Inflammatory macrophage (primary cell): ENCODE data around the gene RASA2.
"Not testable (repeated sequence)": the region's sequence is repeated elsewhere in the genome, so short reads cannot be mapped to it uniquely, and the experiment has no call there.

Source experiments
- DNase-seq, 2 donors: peaks; one replicate each; pipeline ENCODE4 v3.0.0-alpha.2; 2020 to 2022

RASA2 gene

GRCh38 chr3:141594357-141594756 lies 107.5 kb downstream of the RASA2 start:
- no peak for DNase-seq

GRCh38 chr3:141597931-141598330 lies 111.1 kb downstream of the RASA2 start:
- DNase-seq: no peak

DNA sequence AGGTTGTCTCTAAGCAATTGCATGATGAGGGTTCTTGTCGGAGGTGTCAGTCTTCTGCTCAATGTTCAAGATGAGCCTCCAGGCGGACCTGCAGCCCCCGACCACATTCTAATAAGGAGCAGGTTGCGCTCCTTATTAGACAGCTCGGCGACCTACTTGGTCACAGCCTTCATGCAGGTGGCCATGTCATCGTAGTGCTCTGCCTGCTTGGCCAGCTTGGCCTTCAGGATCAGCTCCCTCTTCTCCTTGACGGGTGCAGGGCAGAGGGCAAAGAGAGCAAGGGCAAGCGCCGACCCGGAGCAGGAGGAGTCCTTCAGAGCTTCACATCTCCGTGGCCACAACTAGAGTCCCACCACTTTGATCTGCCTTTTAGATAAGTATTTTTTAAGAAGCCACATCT lies 113.5 kb downstream of the RASA2 start:
- no peak for DNase-seq

- no peak for DNase-seq
Measured at GRCh38 chr3:141602706-141603105, 115.9 kb downstream of the RASA2 start.

DNA sequence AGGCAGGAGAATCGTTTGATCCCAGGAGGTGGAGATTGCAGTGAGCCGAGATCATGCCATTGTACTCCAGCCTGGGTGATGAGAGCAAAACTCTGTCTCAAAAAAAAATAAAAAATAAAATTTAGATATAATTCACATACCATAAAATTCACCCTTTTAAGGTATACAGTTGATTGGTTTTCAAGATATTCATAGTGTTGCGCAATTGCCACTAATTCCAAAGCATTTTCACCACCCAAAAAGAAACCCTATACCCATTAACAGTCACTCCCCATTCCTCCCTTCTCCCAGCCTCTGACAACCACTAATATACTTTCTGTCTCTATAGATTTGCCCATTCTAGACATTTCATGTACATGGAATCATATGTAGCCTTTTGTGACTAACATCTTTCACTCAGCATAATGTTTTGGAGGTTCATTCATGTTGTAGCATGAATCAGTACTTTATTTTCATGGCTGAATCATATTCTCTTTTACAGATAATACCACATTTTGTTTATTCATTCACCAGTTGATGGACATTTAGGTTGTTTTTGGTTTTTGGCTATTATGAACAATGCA lies 116.7 kb downstream of the RASA2 start:
- DNase-seq: no peak

GRCh38 chr3:141605883-141606282 lies 119.1 kb downstream of the RASA2 start:
- DNase-seq: no peak

DNA sequence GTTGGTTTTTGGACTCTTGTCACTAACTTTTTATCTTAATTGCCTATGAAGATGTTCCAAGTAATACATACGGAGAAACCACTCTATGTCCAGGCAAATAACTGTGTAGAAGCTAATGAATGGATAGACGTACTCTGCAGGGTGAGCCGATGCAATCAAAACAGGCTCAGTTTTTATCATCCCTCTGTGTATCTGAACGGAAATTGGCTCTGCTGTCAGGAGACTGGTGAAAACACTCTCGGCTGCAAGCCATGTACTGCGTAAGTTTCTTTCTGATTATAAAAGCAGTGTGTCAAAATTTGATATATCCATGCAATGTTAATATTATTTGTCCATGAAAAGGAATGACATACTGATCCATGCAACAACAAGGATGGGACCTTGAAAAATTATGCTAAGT lies 121.6 kb downstream of the RASA2 start:
- DNase-seq: no peak

DNA sequence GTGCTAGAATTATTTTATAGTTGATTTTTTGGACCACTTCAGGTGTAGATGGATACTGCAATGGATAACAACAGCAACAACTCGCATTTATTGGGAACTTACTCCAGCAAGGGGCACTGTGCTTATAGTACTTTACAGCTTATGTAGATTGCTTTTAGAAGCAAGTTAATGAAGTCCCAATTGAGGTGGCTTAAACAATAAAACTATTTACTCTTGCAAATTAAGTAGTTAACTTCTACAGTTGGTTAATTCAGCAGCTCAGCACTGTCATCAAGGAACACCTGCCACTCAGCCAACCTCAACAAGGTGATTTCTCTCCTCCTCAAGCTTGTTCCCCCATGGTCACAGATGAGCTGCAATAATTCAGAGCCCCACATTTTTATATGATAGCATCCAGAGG lies 124.1 kb downstream of the RASA2 start:
- DNase-seq: no peak

DNA sequence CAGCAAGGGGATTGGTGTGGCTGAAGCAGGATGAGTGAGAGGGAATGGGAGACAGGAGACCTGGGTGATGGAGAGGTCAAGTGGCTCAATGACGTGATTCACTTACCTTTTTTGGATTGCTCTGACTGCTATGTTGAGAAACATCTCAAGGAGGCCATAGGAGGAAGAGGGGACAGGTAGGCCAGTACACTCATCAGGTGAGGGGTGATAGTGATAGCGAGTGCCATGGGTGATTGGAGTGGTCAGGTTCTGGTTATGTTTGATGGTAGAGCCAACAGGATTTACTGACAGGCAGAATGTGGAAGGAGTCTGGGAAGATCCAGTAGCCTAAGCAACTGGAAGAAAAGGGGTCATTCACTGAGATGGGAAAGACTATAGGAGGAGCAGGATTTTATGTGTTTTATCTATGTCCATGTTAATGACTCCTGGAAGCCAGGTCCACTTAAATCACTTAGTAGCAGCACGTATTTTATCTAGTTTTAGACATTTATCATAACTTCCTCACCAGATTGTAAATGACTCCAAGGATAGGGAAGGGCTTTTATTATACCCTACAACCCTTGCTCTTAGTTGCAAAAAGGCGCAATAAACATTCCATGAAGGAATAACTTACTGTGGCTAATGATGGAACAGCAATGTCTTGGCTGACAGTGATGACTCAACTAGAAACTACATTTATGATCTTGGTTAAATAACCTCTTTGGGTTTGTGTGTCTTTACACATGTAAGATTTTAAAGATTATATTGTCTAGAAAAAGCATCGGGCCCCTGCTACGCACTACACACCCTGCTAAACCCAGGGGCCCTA lies 131.5 kb downstream of the RASA2 start:
- no peak for DNase-seq

DNA sequence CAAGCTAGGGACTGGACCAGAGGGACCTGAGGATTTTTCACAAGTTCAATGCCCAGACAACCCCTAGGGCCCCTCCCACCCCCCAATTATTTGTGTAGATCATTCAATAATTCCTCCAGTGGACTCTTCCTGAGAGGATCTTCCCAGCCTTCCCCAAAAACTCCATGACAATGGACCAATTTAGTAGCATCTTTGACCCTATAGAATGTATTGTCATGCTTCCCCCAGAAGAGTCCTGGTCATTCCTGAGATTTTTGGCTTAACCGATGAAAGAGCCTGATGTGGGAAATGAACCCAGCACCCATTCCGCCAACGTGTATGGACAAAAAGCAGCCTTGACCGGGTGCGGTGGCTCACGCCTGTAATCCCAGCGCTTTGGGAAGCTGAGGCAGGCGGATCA lies 132.1 kb downstream of the RASA2 start:
- DNase-seq: no peak

- DNase-seq: no peak
Measured at GRCh38 chr3:141619450-141619849, 132.6 kb downstream of the RASA2 start.

GRCh38 chr3:141623691-141624090 lies 136.9 kb downstream of the RASA2 start:
- no peak for DNase-seq

DNA sequence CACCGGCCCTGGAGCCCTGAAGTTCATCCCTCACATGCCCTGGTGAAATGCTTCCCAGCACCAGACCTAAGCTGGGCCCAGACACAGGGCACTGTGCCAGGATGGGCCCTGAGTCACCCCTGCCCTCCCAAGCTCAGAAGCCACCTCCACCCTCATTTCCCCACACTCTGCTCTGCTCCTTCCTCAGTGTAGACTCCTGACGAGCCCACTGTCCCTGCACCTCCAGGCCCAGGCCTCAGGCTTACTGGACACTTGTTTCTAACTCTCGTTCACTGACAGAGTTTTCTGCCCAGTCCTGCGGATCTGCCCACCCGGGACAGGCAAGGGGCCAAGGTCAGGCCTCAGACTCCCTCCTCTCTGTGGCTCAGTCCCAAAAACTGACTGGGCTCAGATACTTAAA lies 138.7 kb downstream of the RASA2 start:
- no peak for DNase-seq

- not testable (repeated sequence) for DNase-seq
Measured at GRCh38 chr3:141628334-141628733, 141.5 kb downstream of the RASA2 start.

DNA sequence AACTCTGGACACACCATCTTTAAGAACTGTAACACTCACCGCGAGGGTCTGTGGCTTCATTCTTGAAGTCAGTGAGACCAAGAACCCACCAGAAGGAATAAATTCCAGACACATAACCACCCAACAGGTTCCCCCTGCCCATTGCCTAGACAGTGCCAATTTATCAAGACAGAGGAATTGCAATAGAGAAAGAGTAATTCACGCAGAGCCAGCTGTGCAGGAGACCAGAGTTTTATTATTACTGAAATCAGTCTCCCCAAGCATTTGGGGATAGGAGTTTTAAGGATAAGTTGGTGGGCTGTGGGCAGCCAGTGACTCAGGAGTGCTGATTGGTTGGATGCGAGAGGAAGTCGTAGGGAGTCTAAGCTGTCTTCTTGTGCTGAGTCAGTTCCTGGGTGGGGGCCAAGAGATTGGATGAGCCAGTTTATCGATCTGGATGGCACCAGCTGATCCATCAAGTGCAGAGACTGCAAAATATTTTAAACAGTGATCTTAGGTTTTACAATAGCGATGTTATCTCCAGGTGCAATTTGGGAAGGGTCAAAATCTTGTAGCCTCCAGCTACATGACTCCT lies 142.1 kb downstream of the RASA2 start:
- not testable (repeated sequence) for DNase-seq

- DNase-seq: no peak
Measured at GRCh38 chr3:141629976-141630375, 143.1 kb downstream of the RASA2 start.

- DNase-seq: no peak
Measured at GRCh38 chr3:141632779-141633374, 146.1 kb downstream of the RASA2 start.

DNA sequence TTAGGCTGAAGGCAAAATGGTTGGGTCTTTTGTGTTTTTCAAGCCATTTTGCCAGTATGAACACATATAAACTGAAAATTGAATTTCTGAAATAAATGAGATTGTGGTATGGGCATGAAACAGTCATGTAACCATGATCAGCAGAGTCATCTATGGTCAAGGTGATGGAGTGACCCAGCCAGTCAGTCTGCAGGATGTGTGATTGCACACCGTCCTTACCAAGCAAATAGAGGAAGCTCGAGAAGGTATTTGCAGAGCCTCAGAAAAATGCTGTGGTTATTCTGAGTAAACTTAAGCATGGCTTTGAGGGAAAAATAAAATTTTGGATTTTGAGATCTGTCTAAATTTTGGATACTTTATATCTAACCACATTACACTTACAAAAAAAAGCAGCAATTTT lies 155.4 kb downstream of the RASA2 start:
- DNase-seq: no peak

- DNase-seq: no peak
Measured at GRCh38 chr3:141643391-141643790, 156.6 kb downstream of the RASA2 start.

DNA sequence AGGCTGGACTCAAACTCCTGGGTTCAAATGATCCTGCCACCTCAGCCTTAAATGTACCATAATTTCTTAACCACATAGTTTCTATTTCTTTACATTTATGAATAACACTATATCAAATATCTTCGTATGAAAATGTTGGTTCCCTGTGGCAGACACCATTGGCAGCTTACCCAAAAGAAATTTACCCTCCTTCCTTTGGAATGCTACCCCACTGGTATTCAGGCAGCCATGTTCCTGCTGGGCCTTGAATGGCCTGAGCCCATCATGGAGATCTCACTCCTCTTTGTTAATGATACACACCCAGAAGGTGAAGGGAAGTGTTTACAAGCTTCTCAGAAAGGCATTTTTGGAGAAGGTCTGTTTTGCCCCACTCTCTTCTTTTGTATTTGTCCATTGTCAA lies 157.0 kb downstream of the RASA2 start:
- no peak for DNase-seq

DNA sequence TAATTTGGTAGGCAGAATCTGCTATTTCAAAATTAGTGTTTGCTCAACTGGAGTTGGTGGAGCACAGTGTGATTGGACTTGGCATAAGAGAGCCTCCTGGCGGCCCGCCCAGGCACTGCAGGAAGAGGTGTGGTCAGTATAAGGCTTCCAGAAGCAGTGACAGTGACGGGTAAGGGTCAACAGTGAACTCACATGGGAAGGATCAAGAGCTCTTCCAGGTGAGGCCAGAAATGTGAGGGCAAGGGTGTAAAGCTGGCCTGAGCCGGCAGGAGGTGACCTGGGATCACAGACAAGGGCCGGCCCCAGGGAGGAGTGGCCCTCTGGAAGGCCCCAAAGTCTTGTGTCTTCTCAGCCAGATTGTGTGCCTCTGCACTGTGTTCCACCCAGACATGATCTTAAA lies 158.1 kb downstream of the RASA2 start:
- DNase-seq: peak; percentile 88 to 90

GRCh38 chr3:141646760-141647561 lies 160.1 kb downstream of the RASA2 start:
- DNase-seq: peak; percentile 80 to 91

GRCh38 chr3:141647562-141647915 lies 160.7 kb downstream of the RASA2 start:
- DNase-seq: no peak
